A673 (cell line): Measurements from ENCODE around the gene CELSR3.

Source experiments
- CTCF ChIP-seq: fragments of 300-800, 200-600 bp; sonication (generic); conservative IDR thresholded peaks from 2 replicates; pipeline ENCODE4 v1.5.1; 2017; ENCODE audit warnings: low read depth, mild to moderate bottlenecking, antibody characterized with exemption, low read length, moderate library complexity, mixed read lengths
- EZH2 ChIP-seq: fragments of 200-600 bp; sonication (generic); IDR thresholded peaks from 2 replicates; pipeline ENCODE4 v1.6.1; 2017; ENCODE audit warnings: borderline replicate concordance, low read depth, mild to moderate bottlenecking, mixed read lengths, antibody characterized with exemption, low read length; ENCODE audit not compliant: poor library complexity, severe bottlenecking

- TF ChIP-seq CTCF: no peak
- no peak for TF ChIP-seq EZH2
Measured at GRCh38 chr3:48648188-48648850, 14.4 kb downstream of the CELSR3 start.
